ENCODE data around the gene URB1.

GRCh38 chr21:32306021-32306780 lies 86.6 kb downstream of the URB1 start:
- TF ChIP-seq POLR2A (IDR thresholded peaks at IDR 0.05) (no peak), CTCF (IDR thresholded peaks at IDR 0.05) (peak in 1 of 5 experiments; percentile 13)

All from transverse colon (tissue), 3 donors.